NCI-H2081 treated with DMSO at 0.1 percent for 48 hours (cell line): ENCODE measurements around the gene IBSP.

ENCODE experiments used
- DNase-seq: peaks from one replicate; lab custom pipeline; 2025; lab: John Stamatoyannopoulos, UW

Gene IBSP

DNA sequence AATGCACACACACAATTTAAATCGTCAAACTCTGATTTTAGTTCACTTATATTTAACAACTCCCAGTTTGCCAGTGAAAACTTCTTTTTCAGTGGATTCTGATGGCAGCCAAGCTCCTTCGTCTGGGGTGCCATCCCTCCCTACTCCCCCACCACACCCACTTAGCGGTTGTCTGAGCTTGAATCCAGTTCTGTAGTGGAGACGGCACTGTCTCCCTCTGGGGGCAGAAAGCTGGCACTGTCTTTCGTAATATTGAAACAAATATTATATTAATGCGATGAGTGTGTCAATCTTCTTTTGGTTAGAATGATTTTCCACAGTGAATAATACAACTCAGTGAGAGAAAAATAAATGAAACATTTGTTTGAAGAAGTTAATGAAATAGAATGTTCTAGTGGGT is 38.9 kb downstream of the IBSP start:
- no peak for DNase-seq

DNA sequence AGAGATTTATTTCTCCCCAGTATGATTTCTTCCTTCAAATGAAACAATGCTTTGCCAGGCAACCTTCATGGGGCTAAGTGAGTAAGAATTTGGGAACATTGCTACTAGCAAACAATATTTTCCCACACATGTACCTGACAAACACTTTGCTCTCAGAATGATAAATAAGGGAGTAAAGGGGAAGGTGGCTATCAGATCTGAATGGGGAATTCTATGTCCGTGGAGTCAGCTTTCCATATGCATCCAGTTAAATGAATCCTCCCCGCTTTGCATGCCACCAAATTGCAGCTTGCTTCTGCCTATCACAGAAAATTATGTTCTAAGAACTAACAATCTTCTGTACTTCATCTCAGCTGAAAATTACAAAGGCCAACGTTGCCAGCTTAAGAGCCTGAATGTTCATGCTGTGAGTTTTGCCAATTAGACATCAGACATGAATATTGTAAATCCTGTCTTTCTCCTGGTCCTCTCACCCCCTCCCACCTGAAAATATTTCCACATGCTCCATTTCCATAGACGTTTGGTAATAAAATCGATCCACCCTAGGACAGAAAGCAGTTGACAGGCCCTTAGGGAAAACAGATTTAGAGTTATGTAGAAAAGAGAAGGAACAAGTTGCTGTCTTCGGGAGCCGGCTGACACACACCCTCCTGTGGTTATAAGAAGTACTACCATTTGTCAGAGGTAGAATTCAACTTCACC is 39.7 kb downstream of the IBSP start:
- DNase-seq, result no peak

GRCh38 chr4:87839592-87839946 is 40.2 kb downstream of the IBSP start:
- DNase-seq, result no peak

DNA sequence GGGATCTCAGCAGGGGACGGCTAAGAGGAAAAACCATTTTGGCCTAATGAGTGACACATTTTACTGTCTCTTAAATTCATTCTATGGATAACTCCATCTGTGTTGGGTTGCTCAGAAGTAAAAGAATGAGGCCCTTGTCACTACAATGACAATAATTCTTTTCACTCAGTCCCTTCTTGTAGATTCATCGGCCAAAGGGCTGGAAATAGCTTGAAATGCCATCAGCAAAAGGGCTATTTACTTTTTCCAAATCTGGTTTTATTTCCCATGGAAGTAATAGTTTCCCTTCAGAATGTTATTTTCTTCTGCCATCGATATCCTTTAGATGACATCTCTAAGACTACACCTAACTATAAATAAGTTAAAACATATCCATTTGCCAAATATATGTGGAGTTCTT is 40.8 kb downstream of the IBSP start:
- DNase-seq, result no peak

DNA sequence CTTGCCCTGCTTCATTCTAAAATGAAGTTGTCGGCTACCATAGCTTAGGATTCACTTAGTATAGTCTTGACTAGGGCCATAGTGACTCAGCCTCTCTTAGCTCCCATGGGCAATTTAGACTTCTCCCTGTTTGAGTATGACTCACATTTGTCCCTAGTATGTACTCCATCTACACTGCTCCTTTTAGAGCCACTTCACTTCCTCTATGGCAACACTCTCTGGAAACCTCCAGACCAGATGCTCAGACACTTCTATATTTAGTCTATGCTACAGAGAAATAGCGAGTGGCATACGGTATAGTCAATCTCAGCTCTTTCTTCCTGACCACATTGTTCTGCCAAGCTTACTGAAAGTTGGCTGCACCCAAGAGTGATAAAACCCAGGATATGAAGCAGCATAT is 44.6 kb downstream of the IBSP start:
- no peak for DNase-seq

- no peak for DNase-seq
Observed at GRCh38 chr4:87844452-87844851, 45.1 kb downstream of the IBSP start.

DNA sequence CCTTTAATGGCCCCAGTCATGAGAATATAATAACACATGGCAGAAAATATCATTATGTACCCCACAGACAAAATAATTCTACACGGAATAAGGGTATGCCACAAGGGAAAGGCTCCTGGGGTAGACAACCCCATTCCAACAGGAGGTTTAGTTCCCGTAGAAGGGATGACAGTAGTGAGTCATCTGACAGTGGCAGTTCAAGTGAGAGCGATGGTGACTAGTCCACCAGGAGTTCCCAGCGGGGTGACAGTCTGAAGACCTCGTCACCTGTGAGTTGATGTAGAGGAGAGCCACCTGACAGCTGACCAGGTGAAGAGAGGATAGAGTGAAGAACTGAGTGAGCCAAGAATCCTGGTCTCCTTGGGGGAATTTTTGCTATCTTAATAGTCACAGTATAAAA is 46.9 kb downstream of the IBSP start:
- DNase-seq, result no peak

GRCh38 chr4:87848622-87849351 is 49.4 kb downstream of the IBSP start:
- DNase-seq, result no peak

- DNase-seq, result no peak
Observed at GRCh38 chr4:87849612-87850011, 50.3 kb downstream of the IBSP start.

DNA sequence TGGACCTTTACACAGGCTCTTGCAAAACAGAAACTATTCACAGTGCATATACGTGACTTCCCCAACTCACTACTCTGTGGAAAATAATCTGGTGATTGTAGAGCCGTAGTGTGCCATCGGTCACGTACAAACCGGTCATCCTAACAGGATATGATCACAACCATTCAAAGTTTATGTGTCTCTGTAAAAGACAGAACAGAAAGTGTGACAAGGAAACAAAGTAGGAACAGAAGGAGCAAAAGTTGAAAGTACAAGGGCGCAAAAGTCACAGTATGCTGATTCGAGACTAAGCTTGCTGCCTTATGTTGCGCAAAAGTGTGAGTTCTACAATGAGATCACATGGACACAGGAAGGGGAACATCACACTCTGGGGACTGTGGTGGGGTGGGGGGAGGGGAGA is 52.0 kb downstream of the IBSP start:
- DNase-seq, result no peak

DNA sequence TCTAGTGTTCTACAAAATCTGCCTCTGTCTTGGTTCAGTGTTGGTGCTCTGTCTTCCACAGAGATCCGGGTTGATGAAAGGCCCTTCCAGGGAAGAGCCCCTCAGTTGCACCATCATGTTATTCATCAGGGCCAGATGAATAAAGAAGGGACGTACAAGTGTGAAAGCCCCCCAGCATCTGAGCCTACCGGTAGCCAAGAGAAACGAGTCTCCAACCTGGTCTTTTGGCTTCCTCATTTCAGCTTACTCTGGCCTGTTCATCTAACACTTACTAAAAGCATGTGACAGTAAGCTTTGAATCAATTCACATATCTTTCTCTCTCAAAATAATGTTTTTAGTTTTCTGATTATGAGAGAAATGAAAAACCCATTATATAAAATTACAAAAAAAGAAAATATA is 52.6 kb downstream of the IBSP start:
- DNase-seq, result no peak

DNA sequence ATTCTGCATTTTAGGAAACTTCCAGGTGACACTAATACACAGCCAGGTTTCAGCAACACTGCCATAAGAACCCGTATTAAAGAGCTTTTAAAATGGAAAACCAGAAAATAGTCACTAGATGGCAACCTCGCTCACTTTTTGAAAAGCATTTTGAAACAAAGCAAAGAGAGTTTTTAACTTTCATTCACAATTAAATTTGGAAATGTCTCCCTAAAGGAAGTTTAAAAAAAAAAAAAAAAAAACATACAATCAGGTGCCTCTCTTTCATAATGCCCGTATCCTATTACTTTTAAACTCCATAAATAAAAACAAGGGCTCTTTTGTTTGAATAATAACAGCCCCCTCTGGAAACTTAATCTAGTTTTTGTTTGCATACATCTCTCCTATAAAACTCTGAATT is 53.8 kb downstream of the IBSP start:
- no peak for DNase-seq

GRCh38 chr4:87853891-87854290 is 54.5 kb downstream of the IBSP start:
- DNase-seq, result no peak

DNA sequence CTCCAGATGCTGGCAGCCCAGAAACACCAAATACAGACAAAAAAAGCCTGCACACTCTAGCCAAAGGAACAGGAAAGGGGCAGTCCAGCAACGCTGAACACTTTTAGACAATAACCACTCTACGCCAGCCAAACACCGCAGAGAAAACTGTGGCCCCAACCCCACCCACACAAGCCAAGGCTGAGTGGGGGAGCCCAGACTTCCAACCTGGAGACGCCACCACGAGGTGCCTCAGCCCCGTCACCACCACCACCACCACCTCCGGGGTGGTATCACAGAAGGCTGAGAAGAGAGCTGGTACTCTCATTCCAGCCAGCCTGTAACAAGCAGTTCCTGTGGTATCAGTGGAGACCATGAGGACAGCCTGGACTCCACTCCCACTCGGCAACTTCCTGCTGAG is 56.2 kb downstream of the IBSP start:
- no peak for DNase-seq

DNA sequence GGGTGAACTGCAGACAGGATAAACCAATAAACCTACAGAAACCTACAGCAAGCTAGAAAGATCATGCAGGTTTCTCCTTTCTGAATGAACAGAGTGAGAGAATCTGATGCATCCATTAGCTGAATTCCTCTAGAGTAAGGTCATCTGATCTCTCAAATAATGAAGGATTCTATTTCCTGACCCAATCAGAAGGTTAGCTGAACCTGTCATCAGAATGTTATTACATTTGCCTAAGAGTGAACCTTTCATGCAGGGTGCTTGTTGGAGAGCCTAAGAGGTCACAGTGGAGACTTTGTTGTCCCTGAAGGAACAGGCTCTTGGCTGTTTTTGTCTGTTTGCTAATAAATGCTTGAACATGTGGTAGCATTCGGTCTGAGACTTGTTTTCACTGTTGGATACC is 57.5 kb downstream of the IBSP start:
- no peak for DNase-seq

DNA sequence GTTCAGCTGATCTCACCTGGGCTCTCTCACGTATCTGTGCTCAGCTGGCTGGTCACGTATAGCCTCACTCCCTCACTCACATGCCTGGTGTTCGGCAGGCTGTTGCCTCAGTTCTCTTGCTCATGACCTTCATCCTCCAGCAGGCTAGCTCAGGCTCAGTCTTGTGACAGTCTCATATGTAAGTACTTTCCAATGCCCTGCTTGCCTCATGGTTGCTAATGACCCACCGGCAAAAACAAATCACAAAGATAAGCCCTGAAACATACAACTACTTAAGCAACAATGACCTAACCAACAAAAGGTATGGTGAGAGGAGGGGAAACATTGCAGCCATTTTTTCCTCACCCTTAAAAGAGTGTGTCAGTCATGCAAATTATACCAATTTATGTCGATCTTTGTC is 58.4 kb downstream of the IBSP start:
- no peak for DNase-seq
